ENCODE data around the gene BICC1. TPM values are rescaled to one million over a fixed set of nuclear protein-coding genes. Genes with fewer than 3 reads are reported as not detected.

BICC1 gene
- total and polyA plus RNA-seq, 4 donors: 0.82 to 6.1 (median 4.5) TPM

- no peak for DNase-seq (ENCODE audit: low spot score)
- no peak for TF ChIP-seq ATF3 (IDR thresholded peaks at IDR 0.05)
- no peak for TF ChIP-seq HNF4A (conservative IDR thresholded peaks at IDR 0.05)
- TF ChIP-seq GABPA (IDR thresholded peaks at IDR 0.05 in 1 of 2, conservative IDR thresholded peaks at IDR 0.05 in 1 of 2): no peak
- no peak for TF ChIP-seq RAD21 (IDR thresholded peaks at IDR 0.05)
- no peak for TF ChIP-seq RXRA (IDR thresholded peaks at IDR 0.05)
- no peak for TF ChIP-seq SP1 (IDR thresholded peaks at IDR 0.05)
- no peak for TF ChIP-seq YY1 (IDR thresholded peaks at IDR 0.05)
- no peak for TF ChIP-seq TAF1 (conservative IDR thresholded peaks at IDR 0.05)
- no peak for TF ChIP-seq CTCF (IDR thresholded peaks at IDR 0.05; ENCODE audit: low read depth, low read length, missing input control)
- TF ChIP-seq ZBTB33 (IDR thresholded peaks at IDR 0.05): no peak
- TF ChIP-seq FOXA2 (IDR thresholded peaks at IDR 0.05): no peak
- TF ChIP-seq FOXA1 (IDR thresholded peaks at IDR 0.05): no peak
- no peak for TF ChIP-seq NR2F2 (IDR thresholded peaks at IDR 0.05)
- TF ChIP-seq MAX (IDR thresholded peaks at IDR 0.05): no peak
- no peak for TF ChIP-seq EGR1 (IDR thresholded peaks at IDR 0.05; ENCODE audit: low read depth in 2 of 2)
- no peak for TF ChIP-seq REST (IDR thresholded peaks at IDR 0.05)
- no peak for TF ChIP-seq HNF4G (IDR thresholded peaks at IDR 0.05)
- no peak for TF ChIP-seq JUND (IDR thresholded peaks at IDR 0.05)
- H3K9ac ChIP-seq (ENCODE audit: low read depth in 1 of 2, low read length in 2 of 2): no peak overlapping the region
Observed at GRCh38 chr10:58480321-58480720, 32.4 kb upstream of the BICC1 start.

More at GRCh38 chr10:58480321-58480720, 32.4 kb upstream of the BICC1 start:
- Histone ChIP-seq H3K4me3 (ENCODE audit: low read depth in 1 of 3, low read length in 3 of 3) (no peak overlapping the region), H3K27me3 (ENCODE audit: control insufficient read depth in 4 of 4, insufficient read depth in 4 of 4, low read length in 3 of 4) (no peaks in the 10 kb centered on the region), H3K4me1 (ENCODE audit: control insufficient read depth in 4 of 4, insufficient read depth in 4 of 4, low read length in 3 of 4) (peaks cover 0 to 4% (median 0%) of the 10 kb centered on the region in 4 donors), H3K9me3 (ENCODE audit: control insufficient read depth in 4 of 4, low read length in 3 of 4) (no peaks in the 10 kb centered on the region), H3K27ac (ENCODE audit: low read depth in 1 of 2, low read length in 2 of 2) (no peak overlapping the region), H3K36me3 (ENCODE audit: control insufficient read depth in 4 of 4, insufficient read depth in 3 of 4, low read depth in 1 of 4, low read length in 3 of 4) (no peaks in the 10 kb centered on the region)
- WGBS: 74% methylated on average over 3 of the region's 3 CpGs

Measured in liver (tissue), 9 donors.